CD4-positive, alpha-beta T cell treated with Interleukin-17A for 4 hours (primary cell): Measurements from ENCODE around the gene PKIG.
"Not testable (repeated sequence)": the region's sequence is repeated elsewhere in the genome, so short reads cannot be mapped to it uniquely, and the experiment has no call there.

ENCODE experiments used
- DNase-seq: peaks from one replicate; pipeline ENCODE4 v3.0.0-alpha.2; 2020; ENCODE audit warnings: mixed read lengths

Gene PKIG

GRCh38 chr20:44643596-44644229 lies 61.3 kb downstream of the PKIG start:
- DNase-seq = peak; percentile 76

- peak; percentile 41 for DNase-seq
These were observed 61.8 kb downstream of the PKIG start for GRCh38 chr20:44644230-44644617.

- DNase-seq = peak; percentile 59
These were observed 62.3 kb downstream of the PKIG start for GRCh38 chr20:44644667-44645131.

GRCh38 chr20:44646023-44646640 lies 63.8 kb downstream of the PKIG start:
- DNase-seq = peak; percentile 51

- DNase-seq = peak; percentile 32
These were observed 64.4 kb downstream of the PKIG start for GRCh38 chr20:44646641-44647274.

GRCh38 chr20:44648068-44648467 lies 65.7 kb downstream of the PKIG start:
- peak; percentile 19 for DNase-seq

- DNase-seq = no peak
These were observed 66.2 kb downstream of the PKIG start for GRCh38 chr20:44648579-44648978.

GRCh38 chr20:44649126-44649525 lies 66.7 kb downstream of the PKIG start:
- no peak for DNase-seq

- no peak for DNase-seq
These were observed 67.6 kb downstream of the PKIG start for GRCh38 chr20:44649976-44650375.

GRCh38 chr20:44650771-44651433 lies 68.5 kb downstream of the PKIG start:
- peak; percentile 65 for DNase-seq

GRCh38 chr20:44651434-44651683 lies 69.0 kb downstream of the PKIG start:
- no peak for DNase-seq

GRCh38 chr20:44651684-44652423 lies 69.5 kb downstream of the PKIG start, which contains the start of gene ADA:
Gene ADA (minus strand): TSS chr20:44651699. CDS start chr20:44651607, 92 bp downstream.
- DNase-seq = peak; percentile 68

GRCh38 chr20:44653546-44653945 lies 71.2 kb downstream of the PKIG start:
- no peak for DNase-seq

GRCh38 chr20:44654210-44654609 lies 71.8 kb downstream of the PKIG start:
- not testable (repeated sequence) for DNase-seq

GRCh38 chr20:44656448-44656847 lies 74.1 kb downstream of the PKIG start:
- DNase-seq = no peak

- DNase-seq = no peak
These were observed 75.5 kb downstream of the PKIG start for GRCh38 chr20:44657875-44658274.

- no peak for DNase-seq
These were observed 76.4 kb downstream of the PKIG start for GRCh38 chr20:44658810-44659209.

GRCh38 chr20:44659931-44660330 lies 77.6 kb downstream of the PKIG start:
- no peak for DNase-seq

- DNase-seq = no peak
These were observed 78.2 kb downstream of the PKIG start for GRCh38 chr20:44660581-44660980.

GRCh38 chr20:44662261-44662660 lies 79.9 kb downstream of the PKIG start:
- DNase-seq = no peak

- DNase-seq = no peak
These were observed 81.8 kb downstream of the PKIG start for GRCh38 chr20:44664131-44664530.

GRCh38 chr20:44666066-44666465 lies 83.7 kb downstream of the PKIG start:
- no peak for DNase-seq
